NCI-H82 (cell line): ENCODE data around the gene FRK.
A peak's percentile ranks its signal among the peaks of the same experiment; 100 is the strongest.
"Not testable (repeated sequence)": the region's sequence is repeated elsewhere in the genome, so short reads cannot be mapped to it uniquely, and the experiment has no call there.

Experiments used
- DNase-seq: peaks from one replicate; lab custom pipeline; 2025; lab: John Stamatoyannopoulos, UW

Gene FRK

GRCh38 chr6:116060572-116061283 lies at the start of gene FRK:
FRK (minus strand) TSS chr6:116060891; CDS start chr6:116060311, 580 bp downstream.
- no peak for DNase-seq

- DNase-seq: peak; percentile 20
These were observed 48.1 kb upstream of the FRK start for GRCh38 chr6:116108836-116109235.

GRCh38 chr6:116106146-116106545 lies 45.5 kb upstream of the FRK start:
- DNase-seq: no peak

- DNase-seq: no peak
These were observed 44.6 kb upstream of the FRK start for GRCh38 chr6:116105247-116105646.

- peak; percentile 39 for DNase-seq
These were observed 43.9 kb upstream of the FRK start for GRCh38 chr6:116104636-116105035.

- no peak for DNase-seq
These were observed 42.2 kb upstream of the FRK start for GRCh38 chr6:116102873-116103272.

- DNase-seq: no peak
These were observed 41.1 kb upstream of the FRK start for GRCh38 chr6:116101790-116102189.

- DNase-seq: no peak
These were observed 40.6 kb upstream of the FRK start for GRCh38 chr6:116101302-116101718.

- DNase-seq: peak; percentile 91
These were observed 40.0 kb upstream of the FRK start, which contains the start of gene NT5DC1 for GRCh38 chr6:116100419-116101301. NT5DC1 (plus strand) TSS chr6:116100853; CDS start chr6:116100931, 78 bp downstream.

GRCh38 chr6:116099036-116099435 lies 38.3 kb upstream of the FRK start:
- DNase-seq: no peak

- no peak for DNase-seq
These were observed 36.5 kb upstream of the FRK start for GRCh38 chr6:116096979-116097816.

- not testable (repeated sequence) for DNase-seq
These were observed 35.5 kb upstream of the FRK start for GRCh38 chr6:116096048-116096759.

- no peak for DNase-seq
These were observed 33.4 kb upstream of the FRK start for GRCh38 chr6:116094041-116094440.

GRCh38 chr6:116090251-116090650 lies 29.6 kb upstream of the FRK start:
- no peak for DNase-seq

- DNase-seq: no peak
These were observed 28.3 kb upstream of the FRK start for GRCh38 chr6:116088946-116089345.

GRCh38 chr6:116087437-116088027 lies 26.8 kb upstream of the FRK start:
- DNase-seq: no peak

GRCh38 chr6:116084284-116084683 lies 23.6 kb upstream of the FRK start:
- DNase-seq: no peak

GRCh38 chr6:116083052-116083451 lies 22.4 kb upstream of the FRK start:
- DNase-seq: no peak

GRCh38 chr6:116078945-116079344 lies 18.3 kb upstream of the FRK start:
- DNase-seq: no peak

- DNase-seq: no peak
These were observed 17.8 kb upstream of the FRK start for GRCh38 chr6:116078522-116078921.
